Chondrocyte (in vitro differentiated cells): ENCODE data around the gene MESP2. TPM values are rescaled to one million over a fixed set of nuclear protein-coding genes. Genes with fewer than 3 reads are reported as not detected.

Experiments used
- DNase-seq: peaks from one replicate; pipeline ENCODE4 v3.0.0; 2021; ENCODE audit warnings: mixed read lengths, low spot score
- H3K27ac Mint-ChIP-seq: one replicate; pipeline ENCODE4 v1.8.0; 2021; ENCODE audit warnings: mild to moderate bottlenecking, moderate library complexity, mixed read lengths; ENCODE audit not compliant: unreplicated experiment
- H3K27me3 Mint-ChIP-seq: 2 replicates; pipeline ENCODE4 v1.8.0; 2021; ENCODE audit warnings: low read depth, mixed read lengths
- H3K36me3 Mint-ChIP-seq: 2 replicates; pipeline ENCODE4 v1.8.0; 2021; ENCODE audit warnings: low read depth, mixed read lengths
- H3K4me1 Mint-ChIP-seq: 2 replicates; pipeline ENCODE4 v1.8.0; 2021; ENCODE audit warnings: low read depth, mild to moderate bottlenecking, mixed read lengths
- H3K4me3 Mint-ChIP-seq: one replicate; pipeline ENCODE4 v1.8.0; 2021; ENCODE audit warnings: mild to moderate bottlenecking, moderate library complexity, mixed read lengths; ENCODE audit not compliant: unreplicated experiment
- H3K9me3 Mint-ChIP-seq: 2 replicates; pipeline ENCODE4 v1.8.0; 2021; ENCODE audit warnings: low read depth, mixed read lengths
- total RNA-seq: library from RNA; stranded (reverse); gene quantifications from 3 replicates; pipeline ENCODE4 v1.2.1, GENCODE V29; 2021
- TF ChIP-seq, protein P1 (sequence below): fragments of 200-600 bp; sonication (generic); IDR thresholded peaks from 2 replicates; pipeline ENCODE4 v1.5.0; 2021; ENCODE audit warnings: antibody characterized with exemption, mild to moderate bottlenecking, moderate library complexity

The MESP2 gene
- total RNA-seq, 1 donor from 2014 or later, result 0.25 TPM

DNA sequence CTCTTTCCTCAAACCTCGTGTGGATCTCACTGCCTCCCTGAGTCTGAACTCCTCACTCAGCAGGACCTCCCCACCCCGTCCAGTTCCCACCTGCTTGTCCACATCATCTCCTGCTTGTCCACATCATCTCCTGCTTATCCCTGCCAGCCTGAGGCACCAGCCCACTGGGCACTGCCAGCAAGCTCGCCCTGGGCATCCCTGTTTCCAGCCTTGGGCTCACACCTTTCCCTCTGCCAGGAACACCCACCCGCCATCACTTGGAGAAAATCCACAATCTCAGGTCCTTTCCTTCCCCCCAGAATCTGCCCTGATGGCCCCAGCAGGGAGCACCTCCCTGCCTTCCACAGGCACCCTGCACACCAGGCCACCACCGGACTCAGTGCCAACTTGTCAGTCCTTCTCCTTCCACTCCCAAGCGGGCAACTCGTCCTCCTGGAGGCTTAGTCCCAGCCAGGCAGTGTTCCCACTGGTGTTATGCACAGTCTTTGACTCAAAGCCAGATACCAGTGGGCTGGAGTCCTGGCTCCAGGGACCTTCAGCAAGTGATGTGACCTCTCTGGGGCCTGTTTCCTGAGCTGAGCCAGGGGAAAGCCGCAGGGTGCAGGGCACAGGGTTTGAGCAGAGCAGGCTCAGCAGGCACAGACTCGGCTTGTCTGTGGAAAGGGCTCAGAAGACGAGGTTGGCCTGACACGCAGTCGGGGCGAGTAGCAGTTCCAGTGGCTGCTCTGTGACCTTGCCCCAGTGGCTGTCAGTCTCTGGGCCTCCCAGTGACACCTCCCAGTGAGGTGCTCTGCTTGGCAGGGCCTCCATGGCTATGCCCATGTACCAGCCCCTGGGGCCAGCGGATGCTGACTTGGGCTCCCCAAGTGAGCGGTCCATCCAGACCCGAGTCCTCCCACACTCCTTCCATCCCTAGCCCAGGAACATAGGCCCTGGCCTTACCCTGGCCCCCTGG, 9.5 kb upstream of the MESP2 start:
- Mint-ChIP-seq H3K27ac (no peak overlapping the region), H3K9me3 (no peaks in the 10 kb centered on the region), H3K4me1 (peaks cover 6% of the 10 kb centered on the region), H3K27me3 (no peaks in the 10 kb centered on the region), H3K4me3 (no peak overlapping the region), H3K36me3 (peaks cover 1% of the 10 kb centered on the region)
- TF ChIP-seq, protein P1, sequence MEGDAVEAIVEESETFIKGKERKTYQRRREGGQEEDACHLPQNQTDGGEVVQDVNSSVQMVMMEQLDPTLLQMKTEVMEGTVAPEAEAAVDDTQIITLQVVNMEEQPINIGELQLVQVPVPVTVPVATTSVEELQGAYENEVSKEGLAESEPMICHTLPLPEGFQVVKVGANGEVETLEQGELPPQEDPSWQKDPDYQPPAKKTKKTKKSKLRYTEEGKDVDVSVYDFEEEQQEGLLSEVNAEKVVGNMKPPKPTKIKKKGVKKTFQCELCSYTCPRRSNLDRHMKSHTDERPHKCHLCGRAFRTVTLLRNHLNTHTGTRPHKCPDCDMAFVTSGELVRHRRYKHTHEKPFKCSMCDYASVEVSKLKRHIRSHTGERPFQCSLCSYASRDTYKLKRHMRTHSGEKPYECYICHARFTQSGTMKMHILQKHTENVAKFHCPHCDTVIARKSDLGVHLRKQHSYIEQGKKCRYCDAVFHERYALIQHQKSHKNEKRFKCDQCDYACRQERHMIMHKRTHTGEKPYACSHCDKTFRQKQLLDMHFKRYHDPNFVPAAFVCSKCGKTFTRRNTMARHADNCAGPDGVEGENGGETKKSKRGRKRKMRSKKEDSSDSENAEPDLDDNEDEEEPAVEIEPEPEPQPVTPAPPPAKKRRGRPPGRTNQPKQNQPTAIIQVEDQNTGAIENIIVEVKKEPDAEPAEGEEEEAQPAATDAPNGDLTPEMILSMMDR, result no peak
- peak; percentile 75 for DNase-seq

DNA sequence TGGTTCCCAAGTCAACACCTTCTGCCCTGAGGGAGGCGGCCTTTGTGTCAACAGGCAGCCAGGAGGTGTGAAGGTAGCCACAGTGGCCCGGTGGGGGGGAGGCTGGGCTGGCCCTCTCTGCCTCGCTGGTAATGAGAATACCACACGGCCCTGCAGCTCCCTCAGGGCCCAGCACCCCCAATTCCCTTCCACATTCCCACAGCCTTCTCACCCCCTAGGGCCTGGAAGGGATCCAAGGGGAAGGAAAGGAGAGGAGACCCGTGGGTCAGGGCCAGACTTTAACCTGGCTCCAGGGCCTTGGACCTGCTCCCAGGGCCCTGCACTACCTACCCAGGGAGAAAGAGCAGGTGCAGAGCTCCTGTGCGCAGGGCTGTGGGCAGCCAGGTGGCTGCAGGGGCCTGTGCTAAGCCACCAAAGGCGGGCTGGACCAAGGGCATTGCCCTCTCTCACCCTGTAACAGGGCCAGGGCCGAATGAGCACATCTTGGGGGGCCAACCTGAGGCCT, 8.7 kb upstream of the MESP2 start:
- Mint-ChIP-seq H3K4me1 (peaks cover 6% of the 10 kb centered on the region), H3K27me3 (no peaks in the 10 kb centered on the region), H3K9me3 (no peaks in the 10 kb centered on the region), H3K27ac (no peak overlapping the region), H3K36me3 (peaks cover 1% of the 10 kb centered on the region), H3K4me3 (no peak overlapping the region)
- TF ChIP-seq, protein P1, result no peak
- peak; percentile 59 for DNase-seq

DNA sequence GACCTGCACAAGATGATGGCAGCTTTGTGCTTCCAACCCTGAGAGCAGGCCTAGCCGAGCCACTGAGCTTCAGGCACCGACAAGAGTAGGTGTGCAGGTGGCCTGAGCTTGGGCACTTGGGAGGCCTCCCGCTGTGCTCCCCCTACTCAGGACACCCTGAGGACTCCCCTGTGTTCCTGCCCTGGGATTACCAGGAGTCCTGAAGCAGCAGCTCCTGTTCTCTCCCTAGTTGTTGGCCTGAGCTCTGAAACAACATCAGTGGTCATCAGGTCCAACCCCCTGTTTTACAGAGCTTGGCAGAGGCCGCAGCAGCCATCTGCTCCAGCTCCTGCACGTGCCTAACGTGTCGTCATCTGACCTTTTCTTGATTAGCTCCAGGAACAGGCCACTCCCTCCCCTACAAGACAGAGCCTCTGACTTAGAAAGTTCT, 8.0 kb upstream of the MESP2 start:
- Mint-ChIP-seq H3K27ac (no peak overlapping the region), H3K27me3 (no peaks in the 10 kb centered on the region), H3K4me1 (peaks cover 11% of the 10 kb centered on the region), H3K4me3 (no peak overlapping the region), H3K36me3 (peaks cover 1% of the 10 kb centered on the region), H3K9me3 (no peaks in the 10 kb centered on the region)
- peak; percentile 68 for DNase-seq
- TF ChIP-seq, protein P1, result no peak

DNA sequence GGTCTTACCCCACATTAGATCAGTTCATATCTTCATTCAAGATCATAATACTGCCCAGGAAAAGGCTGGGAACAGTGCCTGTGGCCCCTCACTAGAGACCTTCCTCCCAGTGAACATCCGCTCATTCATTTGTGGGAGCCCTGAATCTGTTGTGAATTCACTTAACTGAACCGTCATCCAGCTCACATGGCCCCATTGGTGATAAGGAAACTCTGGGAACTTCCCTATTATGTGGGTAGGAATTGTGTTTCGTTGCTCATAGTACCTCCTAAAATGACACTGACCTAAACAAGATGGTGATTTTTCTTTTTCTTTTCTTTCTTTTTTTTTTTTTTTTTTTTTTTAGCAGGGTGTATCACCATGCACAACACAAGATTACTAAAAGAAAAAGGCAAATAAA, 6.8 kb upstream of the MESP2 start:
- DNase-seq, result no peak
- peaks cover 1% of the 10 kb centered on the region for H3K36me3 Mint-ChIP-seq
- H3K4me3 Mint-ChIP-seq, result no peak overlapping the region
- H3K27ac Mint-ChIP-seq, result no peak overlapping the region
- peaks cover 14% of the 10 kb centered on the region for H3K4me1 Mint-ChIP-seq
- TF ChIP-seq, protein P1, result no peak
- H3K27me3 Mint-ChIP-seq, result no peaks in the 10 kb centered on the region
- H3K9me3 Mint-ChIP-seq, result no peaks in the 10 kb centered on the region

DNA sequence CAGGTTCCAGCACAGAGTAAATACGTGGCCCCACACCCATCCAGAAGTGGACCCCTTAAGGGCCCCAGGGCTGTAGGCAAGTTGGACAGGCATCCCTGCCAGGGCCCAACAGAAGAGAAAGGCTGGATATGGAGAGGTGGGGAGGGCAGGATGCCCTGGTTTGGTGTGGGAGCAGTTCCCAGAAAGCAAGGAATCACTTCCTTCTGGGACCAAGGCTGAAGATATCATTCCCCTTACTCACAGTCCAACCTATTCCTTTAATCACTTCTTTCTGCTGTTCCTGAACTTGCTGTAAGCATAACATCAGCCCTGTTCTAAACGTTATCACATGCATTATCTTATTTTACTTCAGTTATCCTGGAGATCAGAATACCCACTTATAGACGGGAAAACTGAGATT, 6.1 kb upstream of the MESP2 start:
- Mint-ChIP-seq H3K9me3 (no peaks in the 10 kb centered on the region), H3K4me3 (no peak overlapping the region), H3K36me3 (peaks cover 1% of the 10 kb centered on the region), H3K4me1 (peaks cover 14% of the 10 kb centered on the region), H3K27ac (no peak overlapping the region), H3K27me3 (no peaks in the 10 kb centered on the region)
- DNase-seq, result peak; percentile 26
- TF ChIP-seq, protein P1, result no peak
